Thoracic aorta (tissue), 2 donors: ENCODE data around the gene CAMKMT. TPM values are rescaled to one million over a fixed set of nuclear protein-coding genes. Genes with fewer than 3 reads are reported as not detected.

ENCODE experiments used
- ATAC-seq: fragments of 150-250 bp; one replicate; pipeline ENCODE4 v1.8.0; 2017; ENCODE audit warnings: low read depth; ENCODE audit not compliant: insufficient number of reproducible peaks, low FRiP score
- DNase-seq: peaks from one replicate; pipeline ENCODE4 v3.0.0-alpha.2; 2020; ENCODE audit warnings: low spot score
- H3K27ac ChIP-seq, 2 donors: fragments of 200-600 bp; sonication (generic); 1 replicate in 1 of 2; 2 replicates in 1 of 2; pipeline ENCODE4 v1.5.1; 2016; ENCODE audit warnings: mild to moderate bottlenecking in 2 of 2, moderate library complexity in 2 of 2
- H3K27me3 ChIP-seq: fragments of 200-600 bp; sonication (generic); replicated peaks from 2 replicates; pipeline ENCODE4 v1.6.0; 2016; ENCODE audit warnings: mild to moderate bottlenecking; ENCODE audit not compliant: insufficient read depth
- H3K36me3 ChIP-seq: fragments of 200-600 bp; sonication (generic); one replicate; pipeline ENCODE4 v1.5.1; 2016
- H3K4me1 ChIP-seq, 2 donors: fragments of 200-600 bp; sonication (generic); 1 replicate in 1 of 2; 2 replicates in 1 of 2; pipeline versions ENCODE4 v1.5.1 to v1.6.0; 2016; ENCODE audit warnings: low read depth in 2 of 2, mild to moderate bottlenecking in 1 of 2; ENCODE audit not compliant: control insufficient read depth in 1 of 2
- H3K4me3 ChIP-seq: fragments of 200-600 bp; sonication (generic); 2 replicates; pipeline ENCODE4 v1.5.1; 2016; ENCODE audit warnings: mild to moderate bottlenecking
- H3K9me3 ChIP-seq: fragments of 200-600 bp; sonication (generic); 2 replicates; pipeline ENCODE4 v1.5.1; 2016
- total RNA-seq, 2 donors: library from RNA; depleted of rRNA; stranded (reverse); fragments of >200 nt; gene quantifications; one replicate each; pipeline versions ENCODE4 v1.1.0 to v1.2.3, GENCODE V29; 2016
- TF ChIP-seq, protein P1 (sequence below): fragments of 200-600 bp; sonication (generic); IDR thresholded peaks from one replicate; pipeline ENCODE4 v1.5.1; 2019; ENCODE audit warnings: antibody characterized with exemption

Gene CAMKMT
- total RNA-seq, 2 donors from 2014 or later, result 4.7 to 11.6 TPM

DNA sequence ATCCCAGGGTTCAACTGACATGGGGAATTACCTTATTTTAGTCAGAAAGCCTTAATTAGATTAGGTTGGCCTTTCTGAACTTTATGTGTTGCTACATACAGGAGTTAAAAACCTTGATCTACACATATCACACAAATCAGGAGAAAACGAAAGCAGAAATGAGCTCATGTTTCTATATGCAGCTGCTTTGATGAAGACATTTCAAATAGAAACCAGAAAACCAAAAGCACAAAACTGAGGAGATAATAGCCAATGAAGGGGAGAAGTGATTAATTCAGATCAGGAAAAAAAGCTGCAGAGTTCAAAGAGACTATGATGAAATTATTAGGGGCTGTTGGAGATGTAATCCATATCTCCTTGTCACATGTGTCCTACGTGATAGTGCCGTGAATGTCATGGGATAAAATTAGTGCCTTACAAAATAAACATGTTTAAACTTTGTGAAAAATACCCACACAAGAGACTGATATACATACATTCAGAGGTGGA is 255.0 kb downstream of the CAMKMT start:
- H3K4me1 ChIP-seq, result no peaks in the 10 kb centered on the region
- no peaks in the 10 kb centered on the region for H3K9me3 ChIP-seq
- TF ChIP-seq, protein P1, sequence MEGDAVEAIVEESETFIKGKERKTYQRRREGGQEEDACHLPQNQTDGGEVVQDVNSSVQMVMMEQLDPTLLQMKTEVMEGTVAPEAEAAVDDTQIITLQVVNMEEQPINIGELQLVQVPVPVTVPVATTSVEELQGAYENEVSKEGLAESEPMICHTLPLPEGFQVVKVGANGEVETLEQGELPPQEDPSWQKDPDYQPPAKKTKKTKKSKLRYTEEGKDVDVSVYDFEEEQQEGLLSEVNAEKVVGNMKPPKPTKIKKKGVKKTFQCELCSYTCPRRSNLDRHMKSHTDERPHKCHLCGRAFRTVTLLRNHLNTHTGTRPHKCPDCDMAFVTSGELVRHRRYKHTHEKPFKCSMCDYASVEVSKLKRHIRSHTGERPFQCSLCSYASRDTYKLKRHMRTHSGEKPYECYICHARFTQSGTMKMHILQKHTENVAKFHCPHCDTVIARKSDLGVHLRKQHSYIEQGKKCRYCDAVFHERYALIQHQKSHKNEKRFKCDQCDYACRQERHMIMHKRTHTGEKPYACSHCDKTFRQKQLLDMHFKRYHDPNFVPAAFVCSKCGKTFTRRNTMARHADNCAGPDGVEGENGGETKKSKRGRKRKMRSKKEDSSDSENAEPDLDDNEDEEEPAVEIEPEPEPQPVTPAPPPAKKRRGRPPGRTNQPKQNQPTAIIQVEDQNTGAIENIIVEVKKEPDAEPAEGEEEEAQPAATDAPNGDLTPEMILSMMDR, result no peak
- DNase-seq (no peak), ATAC-seq (no peak)
- H3K4me3 ChIP-seq, result no peak overlapping the region
- no peaks in the 10 kb centered on the region for H3K36me3 ChIP-seq
- H3K27ac ChIP-seq, result no peak overlapping the region
- H3K27me3 ChIP-seq, result no peaks in the 10 kb centered on the region

DNA sequence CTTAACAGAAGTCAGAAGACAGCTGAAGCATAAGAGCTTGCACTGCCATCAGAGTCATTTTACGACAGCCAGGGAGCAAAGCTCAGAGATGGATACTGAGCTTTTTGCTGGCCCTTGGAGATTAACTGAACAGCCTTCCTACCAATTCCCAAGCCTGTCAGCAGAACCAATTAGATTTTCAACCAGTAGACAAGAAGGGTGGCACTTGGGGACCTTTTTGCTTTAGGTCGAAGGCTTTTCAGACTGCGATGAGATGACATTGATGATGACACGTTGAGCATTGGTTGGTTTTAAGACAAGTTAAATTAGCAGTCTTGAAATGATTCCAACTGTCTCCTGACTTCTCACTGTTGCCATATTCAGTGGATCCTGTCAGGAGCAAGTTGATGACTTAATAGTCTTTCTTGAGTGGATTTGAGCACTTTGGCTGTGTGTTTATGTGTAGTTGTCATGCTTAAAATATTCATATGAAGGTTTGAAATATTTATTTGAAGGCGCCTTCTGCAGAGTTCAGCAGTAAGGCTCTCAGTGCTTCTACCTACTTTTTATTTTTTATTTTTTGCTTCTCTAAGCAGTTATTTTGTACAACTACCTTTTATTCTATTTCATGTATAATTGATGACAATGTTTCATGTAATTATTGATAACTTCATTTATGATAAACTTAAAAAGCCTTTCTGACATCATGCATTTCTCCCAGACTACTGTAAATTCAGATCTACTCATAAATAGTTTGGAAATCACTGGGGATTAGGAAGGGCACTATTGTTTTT is 256.7 kb downstream of the CAMKMT start:
- TF ChIP-seq, protein P1, result no peak
- H3K4me3 ChIP-seq, result no peak overlapping the region
- no peaks in the 10 kb centered on the region for H3K27me3 ChIP-seq
- no peaks in the 10 kb centered on the region for H3K4me1 ChIP-seq
- no peak overlapping the region for H3K27ac ChIP-seq
- no peak for DNase-seq
- H3K36me3 ChIP-seq, result no peaks in the 10 kb centered on the region
- no peaks in the 10 kb centered on the region for H3K9me3 ChIP-seq
- ATAC-seq, result no peak

DNA sequence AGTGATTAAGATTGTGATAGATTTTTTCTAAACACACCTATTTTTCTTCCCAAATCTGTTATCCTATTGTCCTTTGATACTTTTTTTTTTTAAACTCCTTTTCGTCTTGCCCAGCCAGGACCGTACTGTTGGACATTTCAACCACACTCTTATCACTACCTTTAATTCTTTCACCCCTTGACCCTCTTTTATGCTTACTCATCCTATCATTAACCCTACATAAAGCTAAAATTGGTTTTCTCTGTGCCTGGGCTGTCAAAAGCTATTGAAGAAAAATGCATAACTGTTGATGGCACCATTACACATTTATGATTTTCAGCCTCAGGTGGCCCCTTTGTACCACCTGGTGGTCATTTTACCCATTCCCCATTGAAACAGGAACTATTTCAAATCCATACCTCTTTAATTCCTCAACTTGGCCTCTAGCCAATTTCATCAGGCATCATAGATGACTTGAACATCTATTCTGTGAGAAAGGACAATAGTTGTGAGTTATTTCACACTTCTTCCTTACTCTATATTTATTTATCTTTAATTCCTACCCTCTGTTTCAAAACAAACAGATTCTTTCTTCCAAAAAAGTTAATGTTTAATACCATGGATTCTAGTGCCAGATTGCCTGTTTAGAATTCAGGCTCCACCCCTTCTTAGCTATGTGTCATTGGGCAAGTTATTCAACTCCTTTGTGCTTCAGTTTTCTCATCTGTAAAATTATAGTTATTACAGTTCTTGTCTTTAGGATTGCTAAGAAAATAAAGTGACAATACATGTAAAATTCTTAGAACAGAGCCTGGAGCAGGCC is 258.6 kb downstream of the CAMKMT start:
- no peak overlapping the region for H3K4me3 ChIP-seq
- TF ChIP-seq, protein P1, result no peak
- DNase-seq, result no peak
- H3K36me3 ChIP-seq, result no peaks in the 10 kb centered on the region
- no peaks in the 10 kb centered on the region for H3K9me3 ChIP-seq
- H3K27ac ChIP-seq, result no peak overlapping the region
- H3K4me1 ChIP-seq, result no peaks in the 10 kb centered on the region
- ATAC-seq, result no peak
- no peaks in the 10 kb centered on the region for H3K27me3 ChIP-seq

DNA sequence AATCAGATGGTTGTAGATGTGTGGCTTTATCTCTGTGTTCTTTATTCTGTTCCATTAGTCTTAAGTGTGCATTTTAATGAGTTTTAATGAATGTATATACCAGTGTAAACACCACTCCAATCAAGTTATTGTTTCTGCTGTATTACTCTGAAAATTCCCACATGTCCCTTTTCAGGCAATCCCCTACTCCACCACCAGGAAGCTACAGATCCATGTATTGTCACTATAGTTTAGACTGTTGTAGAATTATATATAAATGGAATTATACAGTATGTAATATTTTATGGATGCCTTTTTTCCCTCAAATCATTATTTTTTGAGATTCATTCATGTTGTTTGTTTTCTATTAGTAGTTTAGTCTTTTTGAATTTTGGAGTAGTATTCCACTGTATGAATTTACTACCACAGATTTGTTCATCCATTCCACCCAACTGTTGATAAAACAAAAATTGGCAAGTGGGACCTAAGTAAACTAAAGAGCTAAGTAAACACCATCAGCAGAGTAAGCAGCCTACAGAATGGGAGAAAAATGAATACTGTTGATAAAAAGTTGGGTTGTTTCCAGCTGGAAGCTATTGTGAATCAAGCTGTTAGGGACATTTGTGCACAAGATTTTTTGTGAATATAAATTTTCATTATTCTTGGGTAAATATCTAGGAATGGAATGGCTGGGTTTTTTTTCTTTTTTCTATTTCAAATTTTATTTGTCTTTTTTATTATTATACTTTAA is 262.0 kb downstream of the CAMKMT start:
- no peak overlapping the region for H3K4me3 ChIP-seq
- no peaks in the 10 kb centered on the region for H3K36me3 ChIP-seq
- H3K9me3 ChIP-seq, result no peaks in the 10 kb centered on the region
- no peak for ATAC-seq
- H3K27ac ChIP-seq, result no peak overlapping the region
- no peak for DNase-seq
- H3K4me1 ChIP-seq, result no peaks in the 10 kb centered on the region
- TF ChIP-seq, protein P1, result no peak
- H3K27me3 ChIP-seq, result no peaks in the 10 kb centered on the region

DNA sequence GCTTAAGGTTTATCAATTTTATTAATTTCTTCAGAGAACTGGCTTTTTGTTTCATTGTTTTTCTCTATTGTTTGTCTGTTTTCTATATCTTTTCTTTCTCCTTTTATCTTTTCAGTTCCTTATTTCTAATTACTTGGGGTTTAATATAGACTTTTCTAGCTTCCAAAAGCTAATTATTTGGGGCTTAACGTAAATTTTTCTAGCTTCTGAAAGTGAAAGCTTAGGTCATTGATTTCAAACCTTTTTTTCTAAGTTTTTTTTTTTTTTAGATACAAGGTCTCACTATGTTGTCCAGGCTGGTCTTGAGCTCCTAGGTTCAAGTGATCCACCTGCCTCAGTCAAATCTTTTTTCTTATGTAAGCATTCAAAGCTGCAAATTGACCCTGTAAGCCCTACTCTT is 266.6 kb downstream of the CAMKMT start:
- Histone ChIP-seq H3K9me3 (no peaks in the 10 kb centered on the region), H3K27me3 (no peaks in the 10 kb centered on the region), H3K36me3 (no peaks in the 10 kb centered on the region), H3K27ac (no peak overlapping the region), H3K4me3 (no peak overlapping the region), H3K4me1 (no peaks in the 10 kb centered on the region)
- DNase-seq, result no peak
- no peak for ATAC-seq
- TF ChIP-seq, protein P1, result no peak
